Ectodermal cell (in vitro differentiated cells): ENCODE results near the gene PARD6G.
"Not testable (repeated sequence)": the region's sequence is repeated elsewhere in the genome, so short reads cannot be mapped to it uniquely, and the experiment has no call there.

ENCODE experiments used
- H3K27ac ChIP-seq: 2 replicates; pipeline ENCODE4 v1.7.0; 2013; ENCODE audit warnings: mild to moderate bottlenecking, low read depth, low read length; ENCODE audit not compliant: insufficient read depth, poor library complexity, severe bottlenecking
- H3K27me3 ChIP-seq: 2 replicates; pipeline ENCODE4 v1.7.0; 2013; ENCODE audit warnings: mild to moderate bottlenecking, low read length; ENCODE audit not compliant: insufficient read depth, control insufficient read depth, poor library complexity, severe bottlenecking
- H3K36me3 ChIP-seq: one replicate; pipeline ENCODE4 v1.7.0; 2013; ENCODE audit warnings: low read length; ENCODE audit not compliant: control insufficient read depth, insufficient read depth
- H3K4me1 ChIP-seq: one replicate; pipeline ENCODE4 v1.7.0; 2013; ENCODE audit warnings: low read length; ENCODE audit not compliant: control insufficient read depth, insufficient read depth
- H3K4me3 ChIP-seq: 2 replicates; pipeline ENCODE4 v1.7.0; 2013; ENCODE audit warnings: low read depth, low read length, control low read depth; ENCODE audit not compliant: insufficient read depth
- H3K9me3 ChIP-seq: 2 replicates; pipeline ENCODE4 v1.7.0; 2013; ENCODE audit warnings: mild to moderate bottlenecking, low read length, moderate library complexity; ENCODE audit not compliant: control insufficient read depth
- WGBS, 2 experiments: methylation state at CpG; one replicate each; pipeline ENCODE4 v1.1.7; 2013; ENCODE audit warnings: missing lambda C conversion rate in 2 of 2; 5-methylcytosine and 5-hydroxymethylcytosine counted together

Gene PARD6G

DNA sequence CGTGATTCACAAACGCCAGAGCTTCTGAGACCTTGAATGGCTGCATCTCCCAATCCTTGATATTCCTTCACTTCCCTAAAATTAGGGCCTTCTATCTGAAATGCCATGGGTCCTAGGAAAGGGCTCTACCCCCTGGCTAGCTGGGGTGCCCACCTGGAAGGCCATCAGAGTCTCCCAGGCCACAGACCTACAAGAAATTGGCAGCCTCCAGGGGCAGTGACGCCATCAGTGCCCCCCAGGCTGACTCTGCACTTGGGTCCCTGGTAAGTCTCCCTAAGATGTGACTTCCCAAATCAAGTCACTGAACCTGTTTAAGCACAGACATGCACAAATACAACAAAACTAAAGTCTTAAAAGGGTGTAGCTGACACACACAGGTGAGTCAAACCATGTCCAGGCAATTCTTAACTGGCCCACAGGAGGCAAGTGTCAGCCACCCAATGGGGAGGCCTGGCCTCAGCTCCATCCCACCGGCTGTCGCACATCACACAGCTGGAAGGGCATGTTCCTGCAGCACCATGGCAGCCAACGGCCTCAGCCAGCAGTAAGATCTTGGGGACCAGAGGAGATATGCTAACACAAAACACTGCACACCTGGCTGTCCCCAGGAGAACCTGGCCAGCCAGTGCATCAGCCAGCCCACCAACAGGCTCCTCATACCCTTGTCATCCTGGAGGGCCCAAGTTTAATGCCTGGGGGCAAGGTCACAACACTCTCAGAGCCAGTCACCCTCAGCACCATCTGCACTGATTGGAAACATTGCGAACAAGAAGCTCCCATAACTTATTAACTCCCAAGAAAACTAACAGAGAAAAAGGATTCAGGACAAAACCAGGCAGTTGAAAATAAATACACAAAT is 5.2 kb downstream of the PARD6G start:
- H3K27ac ChIP-seq = no peak overlapping the region
- WGBS, 2 experiments = 94% methylated on average over 7 of the region's 7 CpGs
- no peak overlapping the region for H3K4me3 ChIP-seq
- H3K27me3 ChIP-seq = no peaks in the 10 kb centered on the region
- no peaks in the 10 kb centered on the region for H3K9me3 ChIP-seq
- no peaks in the 10 kb centered on the region for H3K36me3 ChIP-seq
- H3K4me1 ChIP-seq = no peaks in the 10 kb centered on the region

DNA sequence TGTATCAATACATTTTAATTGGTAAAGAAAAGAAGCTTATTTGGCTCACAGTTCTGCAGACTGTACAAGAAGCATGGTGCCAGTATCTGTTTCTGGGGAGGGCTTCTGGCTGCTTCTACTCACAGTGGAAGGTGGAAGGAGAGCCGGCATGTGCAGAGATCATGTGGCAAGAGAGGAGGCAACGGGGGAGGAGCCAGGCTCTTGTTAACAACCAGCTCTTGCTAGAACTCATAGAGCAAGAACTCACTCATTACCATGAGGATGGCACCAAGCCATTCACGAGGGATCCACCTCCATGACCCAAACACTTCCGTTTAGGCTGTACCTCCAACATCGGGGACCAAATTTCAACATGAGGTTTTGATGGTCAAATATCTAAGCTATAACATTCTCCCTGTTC is 7.5 kb downstream of the PARD6G start:
- 64 to 71% methylated on average over 5 of the region's 5 CpGs for WGBS, 2 experiments
- Histone ChIP-seq H3K27ac (no peak overlapping the region), H3K4me1 (no peaks in the 10 kb centered on the region), H3K36me3 (no peaks in the 10 kb centered on the region), H3K9me3 (no peaks in the 10 kb centered on the region), H3K4me3 (no peak overlapping the region), H3K27me3 (no peaks in the 10 kb centered on the region)

DNA sequence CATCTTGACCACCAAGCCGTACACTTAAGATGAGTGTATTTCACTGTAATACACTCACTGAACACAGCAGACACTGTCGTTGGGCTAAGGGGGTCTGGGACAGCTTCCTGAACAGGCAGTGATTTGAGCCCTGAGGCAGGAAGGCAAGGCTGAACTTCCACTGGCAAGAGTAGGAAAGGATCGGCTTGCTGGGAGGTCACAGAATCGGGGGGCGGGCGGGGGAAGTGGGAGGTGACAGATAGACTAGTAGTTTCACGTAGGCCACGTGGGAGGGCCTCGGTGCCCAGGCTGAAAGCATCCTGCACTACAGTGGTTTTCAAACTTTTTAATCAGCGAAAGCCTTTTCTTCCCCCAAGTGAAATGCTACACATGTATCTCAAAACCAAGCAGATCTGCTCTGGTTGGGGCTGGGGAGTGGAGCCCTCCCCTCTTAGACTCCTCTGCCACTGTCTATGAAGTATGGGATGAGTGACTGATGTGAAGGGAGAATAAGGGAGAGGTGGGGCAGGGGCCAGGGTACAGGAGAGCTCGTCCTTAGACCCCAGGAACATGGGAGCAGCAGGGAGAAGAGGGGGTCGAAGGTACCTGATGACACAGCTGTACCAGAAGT is 8.6 kb downstream of the PARD6G start:
- Histone ChIP-seq H3K27ac (no peak overlapping the region), H3K9me3 (no peaks in the 10 kb centered on the region), H3K4me1 (no peaks in the 10 kb centered on the region), H3K27me3 (no peaks in the 10 kb centered on the region), H3K36me3 (no peaks in the 10 kb centered on the region), H3K4me3 (no peak overlapping the region)
- 94 to 95% methylated on average over 12 of the region's 12 CpGs for WGBS, 2 experiments

DNA sequence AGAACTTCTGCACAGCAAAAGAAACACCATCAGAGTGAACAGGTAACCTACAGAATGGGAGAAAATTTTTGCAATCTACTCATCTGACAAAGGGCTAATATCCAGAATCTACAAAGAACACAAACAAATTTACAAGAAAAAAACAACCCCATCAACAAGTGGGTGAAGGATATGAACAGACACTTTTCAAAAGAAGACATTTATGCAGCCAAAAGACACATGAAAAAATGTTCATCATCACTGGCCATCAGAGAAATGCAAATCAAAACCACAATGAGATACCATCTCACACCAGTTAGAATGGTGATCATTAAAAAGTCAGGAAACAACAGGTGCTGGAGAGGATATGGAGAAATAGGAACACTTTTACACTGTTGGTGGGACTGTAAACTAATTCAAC is 9.8 kb downstream of the PARD6G start:
- H3K36me3 ChIP-seq, H3K27me3 ChIP-seq, H3K9me3 ChIP-seq, H3K4me3 ChIP-seq, H3K27ac ChIP-seq, H3K4me1 ChIP-seq: not testable (repeated sequence)

DNA sequence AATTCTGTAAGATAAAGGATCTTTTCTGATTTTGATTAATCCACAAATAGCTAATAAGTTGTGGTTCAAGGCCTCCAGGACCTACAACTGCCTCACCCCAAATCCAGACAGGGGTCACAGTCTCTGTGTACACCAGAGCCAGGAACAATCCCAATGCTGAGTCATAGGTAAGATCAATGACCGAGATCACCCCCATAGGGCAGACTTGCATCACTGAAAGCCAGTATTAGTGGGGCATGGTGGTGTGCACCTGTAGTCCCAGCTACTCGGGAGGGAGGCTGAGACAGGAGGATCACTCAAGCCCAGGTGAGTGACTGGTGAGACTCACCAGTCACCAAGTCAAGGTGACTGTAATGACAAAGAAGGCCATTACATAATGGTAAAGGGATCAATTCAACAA is 12.9 kb downstream of the PARD6G start:
- Histone ChIP-seq H3K4me3 (no peak overlapping the region), H3K27ac (no peak overlapping the region), H3K4me1 (no peaks in the 10 kb centered on the region), H3K9me3 (no peaks in the 10 kb centered on the region), H3K27me3 (no peaks in the 10 kb centered on the region), H3K36me3 (no peaks in the 10 kb centered on the region)
- WGBS, 2 experiments = 90 to 95% methylated on average over 2 of the region's 2 CpGs

DNA sequence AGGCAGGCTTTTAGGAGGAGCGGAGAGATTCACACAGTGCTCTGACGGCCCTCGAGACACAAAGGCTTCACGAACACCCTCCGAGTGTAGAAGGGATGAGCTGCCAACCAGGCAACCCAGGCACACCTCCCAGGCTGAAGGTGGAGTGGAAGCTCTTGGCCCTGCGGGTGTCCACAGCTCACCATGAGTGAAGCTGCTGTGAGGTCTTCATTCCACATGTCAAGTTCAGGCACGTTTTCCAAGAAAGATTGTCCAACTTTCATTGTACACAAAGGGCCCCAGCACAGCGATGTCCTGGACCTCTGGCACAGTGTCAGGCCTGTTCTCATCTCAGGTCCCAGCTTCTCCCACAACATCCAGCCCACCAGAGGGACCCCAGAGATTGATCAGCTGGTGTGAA is 13.4 kb downstream of the PARD6G start:
- no peaks in the 10 kb centered on the region for H3K9me3 ChIP-seq
- no peak overlapping the region for H3K4me3 ChIP-seq
- WGBS, 2 experiments = 92 to 93% methylated on average over 8 of the region's 8 CpGs
- H3K27ac ChIP-seq = no peak overlapping the region
- H3K36me3 ChIP-seq = no peaks in the 10 kb centered on the region
- no peaks in the 10 kb centered on the region for H3K27me3 ChIP-seq
- H3K4me1 ChIP-seq = no peaks in the 10 kb centered on the region

DNA sequence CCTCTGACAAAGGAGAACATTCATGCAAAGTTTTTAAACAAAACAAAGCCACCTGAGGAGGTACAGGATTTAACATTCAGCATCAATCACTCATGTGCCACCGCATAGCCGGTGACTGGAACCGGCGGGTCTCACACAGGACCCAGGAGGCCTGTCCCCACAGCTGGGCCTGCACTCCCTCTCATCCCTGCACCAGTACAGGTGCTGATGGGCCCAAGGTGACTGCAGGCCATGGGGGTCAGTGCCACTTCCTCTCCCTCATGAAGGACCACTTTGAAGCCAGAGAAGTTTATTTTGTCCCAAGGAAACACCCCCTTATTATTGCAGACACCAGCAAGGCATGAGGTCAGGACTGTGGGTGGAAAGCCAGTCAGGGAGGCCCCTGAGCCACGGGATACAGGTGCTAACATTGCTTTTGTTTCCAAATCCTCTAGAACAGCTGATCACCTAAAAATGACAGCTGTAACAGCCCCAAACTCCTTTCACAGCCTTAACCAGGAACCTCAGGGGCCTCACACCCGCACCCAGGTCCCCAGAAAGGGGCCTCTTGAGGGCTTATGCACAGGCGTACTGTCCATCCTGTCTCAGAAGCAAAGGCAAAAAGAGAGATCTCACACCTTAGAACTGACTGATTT is 14.0 kb downstream of the PARD6G start:
- 92% methylated on average over 7 of the region's 7 CpGs for WGBS, 2 experiments

DNA sequence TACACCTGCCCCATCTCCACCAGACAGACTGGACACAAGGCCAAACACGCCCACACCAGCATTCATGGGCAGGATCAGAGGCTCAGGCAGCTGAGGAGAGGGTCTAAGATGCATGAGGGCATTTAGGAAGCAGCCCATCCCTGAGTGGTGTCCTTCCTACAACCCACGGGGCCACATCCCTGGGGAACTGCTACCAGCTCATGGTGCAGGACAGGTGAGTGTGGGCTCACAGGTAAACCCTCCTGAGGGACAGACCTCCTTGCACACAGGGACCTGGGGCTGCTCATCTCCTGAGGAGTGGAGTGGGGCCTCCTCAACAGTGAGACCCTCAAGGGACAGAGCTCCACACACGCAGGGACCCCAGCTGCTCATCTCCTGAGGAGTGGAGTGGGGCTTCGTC is 14.6 kb downstream of the PARD6G start:
- Histone ChIP-seq H3K27me3 (no peaks in the 10 kb centered on the region), H3K4me3 (no peak overlapping the region), H3K4me1 (no peaks in the 10 kb centered on the region), H3K27ac (no peak overlapping the region), H3K9me3 (no peaks in the 10 kb centered on the region), H3K36me3 (no peaks in the 10 kb centered on the region)
- 91 to 95% methylated on average over 4 of the region's 4 CpGs for WGBS, 2 experiments

More for the DNA sequence above, 14.0 kb downstream of the PARD6G start:
- Histone ChIP-seq H3K9me3 (no peaks in the 10 kb centered on the region), H3K4me1 (no peaks in the 10 kb centered on the region), H3K27me3 (no peaks in the 10 kb centered on the region), H3K36me3 (no peaks in the 10 kb centered on the region), H3K4me3 (no peak overlapping the region), H3K27ac (no peak overlapping the region)

GRCh38 chr18:80232030-80232429 is 15.3 kb downstream of the PARD6G start:
- H3K36me3 ChIP-seq = no peaks in the 10 kb centered on the region

GRCh38 chr18:80231616-80232015 is 15.7 kb downstream of the PARD6G start:
- Histone ChIP-seq H3K4me3 (no peak overlapping the region), H3K9me3 (no peaks in the 10 kb centered on the region), H3K27me3 (no peaks in the 10 kb centered on the region), H3K36me3 (no peaks in the 10 kb centered on the region), H3K27ac (no peak overlapping the region), H3K4me1 (no peaks in the 10 kb centered on the region)
- WGBS, 2 experiments = 94 to 96% methylated on average over 7 of the region's 7 CpGs

More at GRCh38 chr18:80232030-80232429, 15.3 kb downstream of the PARD6G start:
- Histone ChIP-seq H3K27me3 (no peaks in the 10 kb centered on the region), H3K27ac (no peak overlapping the region), H3K9me3 (no peaks in the 10 kb centered on the region), H3K4me3 (no peak overlapping the region), H3K4me1 (no peaks in the 10 kb centered on the region)
- WGBS, 2 experiments = 93 to 96% methylated on average over 5 of the region's 5 CpGs
